ENCODE measurements around the gene DUSP15.

DNA sequence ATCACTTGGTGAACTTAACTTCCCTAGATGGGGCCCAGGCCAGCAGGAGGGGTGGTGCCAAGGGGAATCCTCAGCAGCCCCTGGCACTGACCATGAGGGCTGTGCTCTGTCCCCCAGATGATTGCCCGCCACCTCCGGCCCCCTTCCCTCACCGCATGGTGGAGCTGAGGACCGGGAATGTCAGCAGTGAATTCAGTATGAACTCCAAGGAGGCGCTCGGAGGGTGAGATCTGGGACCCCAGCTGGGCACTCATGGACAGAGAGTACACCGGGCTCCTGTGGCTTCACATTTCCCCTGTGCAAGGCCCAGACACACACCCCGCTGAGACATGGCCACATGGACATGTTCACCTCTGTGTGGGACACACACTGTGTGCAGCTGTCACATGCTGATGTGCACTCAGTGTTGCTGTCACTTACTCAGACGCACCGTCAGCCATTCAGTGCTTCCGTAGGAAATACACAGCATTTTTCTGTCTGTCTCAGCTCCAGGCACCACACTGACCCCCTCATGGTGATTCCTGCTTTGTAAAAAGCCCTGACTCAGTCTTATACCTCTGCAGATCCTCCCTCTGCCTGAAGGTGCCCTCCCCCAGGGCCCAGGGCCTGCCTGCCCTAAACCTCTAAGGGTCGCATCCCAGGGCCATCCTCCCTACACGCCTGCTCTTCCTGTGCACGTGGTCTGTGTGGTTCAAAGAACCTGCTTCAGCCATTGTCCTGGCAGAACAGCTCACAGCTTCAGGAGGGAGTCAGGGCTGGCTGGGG lies 46.8 kb downstream of the DUSP15 start:
- no peak for TF ChIP-seq SUZ12 (IDR thresholded peaks at IDR 0.05)
- TF ChIP-seq, protein P1, sequence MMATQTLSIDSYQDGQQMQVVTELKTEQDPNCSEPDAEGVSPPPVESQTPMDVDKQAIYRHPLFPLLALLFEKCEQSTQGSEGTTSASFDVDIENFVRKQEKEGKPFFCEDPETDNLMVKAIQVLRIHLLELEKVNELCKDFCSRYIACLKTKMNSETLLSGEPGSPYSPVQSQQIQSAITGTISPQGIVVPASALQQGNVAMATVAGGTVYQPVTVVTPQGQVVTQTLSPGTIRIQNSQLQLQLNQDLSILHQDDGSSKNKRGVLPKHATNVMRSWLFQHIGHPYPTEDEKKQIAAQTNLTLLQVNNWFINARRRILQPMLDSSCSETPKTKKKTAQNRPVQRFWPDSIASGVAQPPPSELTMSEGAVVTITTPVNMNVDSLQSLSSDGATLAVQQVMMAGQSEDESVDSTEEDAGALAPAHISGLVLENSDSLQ (IDR thresholded peaks at IDR 0.05), result no peak
- TF ChIP-seq ELF4 (IDR thresholded peaks at IDR 0.05), result no peak
- no peak for TF ChIP-seq ARNT (IDR thresholded peaks at IDR 0.05)
- TF ChIP-seq FOXM1 (IDR thresholded peaks at IDR 0.05; ENCODE audit: borderline replicate concordance), result no peak
- TF ChIP-seq FOXK2 (IDR thresholded peaks at IDR 0.05), result no peak
- no peak for TF ChIP-seq ZNF384 (IDR thresholded peaks at IDR 0.05)
- no peak for TF ChIP-seq LEF1 (IDR thresholded peaks at IDR 0.05; ENCODE audit: borderline replicate concordance)
- no peak for TF ChIP-seq SP1 (IDR thresholded peaks at IDR 0.05)
- TF ChIP-seq FOXA1 (IDR thresholded peaks at IDR 0.05), result no peak

Measured in HEK293T (cell line).